Neural crest cell (in vitro differentiated cells): ENCODE measurements around the gene ZNF521. TPM values are rescaled to one million over a fixed set of nuclear protein-coding genes. Genes with fewer than 3 reads are reported as not detected.

Experiments used
- DNase-seq: peaks from one replicate; pipeline ENCODE4 v3.0.0; 2021; ENCODE audit warnings: low read depth, mixed read lengths, low spot score
- H3K27ac Mint-ChIP-seq: one replicate; pipeline ENCODE4 v1.8.0; 2021; ENCODE audit warnings: mild to moderate bottlenecking, mixed read lengths; ENCODE audit not compliant: unreplicated experiment
- H3K27me3 Mint-ChIP-seq: 2 replicates; pipeline ENCODE4 v1.8.0; 2021; ENCODE audit warnings: low read depth, mild to moderate bottlenecking, mixed read lengths
- H3K36me3 Mint-ChIP-seq: 2 replicates; pipeline ENCODE4 v1.8.0; 2021; ENCODE audit warnings: low read depth, mild to moderate bottlenecking, mixed read lengths
- H3K4me1 Mint-ChIP-seq: 2 replicates; pipeline ENCODE4 v1.8.0; 2021; ENCODE audit warnings: mixed read lengths
- H3K4me3 Mint-ChIP-seq: one replicate; pipeline ENCODE4 v1.8.0; 2021; ENCODE audit warnings: mild to moderate bottlenecking, mixed read lengths
- H3K9me3 Mint-ChIP-seq: 2 replicates; pipeline ENCODE4 v1.8.0; 2021; ENCODE audit warnings: mixed read lengths
- total RNA-seq: library from RNA; stranded (reverse); gene quantifications from 2 replicates; pipeline ENCODE4 v1.2.1, GENCODE V29; 2021
- TF ChIP-seq, protein P1 (sequence below): fragments of 200-600 bp; sonication (generic); conservative IDR thresholded peaks from 2 replicates; pipeline ENCODE4 v1.5.0; 2021; ENCODE audit warnings: antibody characterized with exemption, mild to moderate bottlenecking

The ZNF521 gene
- total RNA-seq, 1 donor from 2014 or later: 86.1 TPM

DNA sequence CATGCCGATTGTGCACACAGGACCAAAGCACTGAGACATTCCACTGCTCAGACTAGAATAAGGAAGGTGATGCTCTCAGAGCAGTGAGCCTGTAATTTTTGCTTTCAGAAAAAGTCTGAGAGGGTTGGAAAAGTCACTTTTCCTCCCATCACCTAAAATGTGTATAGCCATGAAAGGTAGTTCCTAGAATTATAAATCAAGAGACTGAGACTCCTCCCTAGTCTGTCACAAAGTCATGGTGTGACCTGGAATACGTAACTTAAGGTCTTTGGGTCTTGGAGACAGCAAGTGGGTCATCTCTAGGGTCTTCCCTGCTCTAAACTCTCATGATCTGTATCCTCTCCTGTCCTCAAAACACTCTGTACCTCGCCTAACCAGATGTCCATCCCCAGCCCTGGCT, 16.9 kb downstream of the ZNF521 start:
- peaks cover 5% of the 10 kb centered on the region for H3K36me3 Mint-ChIP-seq
- no peaks in the 10 kb centered on the region for H3K9me3 Mint-ChIP-seq
- TF ChIP-seq, protein P1, sequence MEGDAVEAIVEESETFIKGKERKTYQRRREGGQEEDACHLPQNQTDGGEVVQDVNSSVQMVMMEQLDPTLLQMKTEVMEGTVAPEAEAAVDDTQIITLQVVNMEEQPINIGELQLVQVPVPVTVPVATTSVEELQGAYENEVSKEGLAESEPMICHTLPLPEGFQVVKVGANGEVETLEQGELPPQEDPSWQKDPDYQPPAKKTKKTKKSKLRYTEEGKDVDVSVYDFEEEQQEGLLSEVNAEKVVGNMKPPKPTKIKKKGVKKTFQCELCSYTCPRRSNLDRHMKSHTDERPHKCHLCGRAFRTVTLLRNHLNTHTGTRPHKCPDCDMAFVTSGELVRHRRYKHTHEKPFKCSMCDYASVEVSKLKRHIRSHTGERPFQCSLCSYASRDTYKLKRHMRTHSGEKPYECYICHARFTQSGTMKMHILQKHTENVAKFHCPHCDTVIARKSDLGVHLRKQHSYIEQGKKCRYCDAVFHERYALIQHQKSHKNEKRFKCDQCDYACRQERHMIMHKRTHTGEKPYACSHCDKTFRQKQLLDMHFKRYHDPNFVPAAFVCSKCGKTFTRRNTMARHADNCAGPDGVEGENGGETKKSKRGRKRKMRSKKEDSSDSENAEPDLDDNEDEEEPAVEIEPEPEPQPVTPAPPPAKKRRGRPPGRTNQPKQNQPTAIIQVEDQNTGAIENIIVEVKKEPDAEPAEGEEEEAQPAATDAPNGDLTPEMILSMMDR: no peak
- DNase-seq: no peak
- H3K4me1 Mint-ChIP-seq: peaks cover 34% of the 10 kb centered on the region
- H3K4me3 Mint-ChIP-seq: no peak overlapping the region
- no peak overlapping the region for H3K27ac Mint-ChIP-seq
- H3K27me3 Mint-ChIP-seq: no peaks in the 10 kb centered on the region

DNA sequence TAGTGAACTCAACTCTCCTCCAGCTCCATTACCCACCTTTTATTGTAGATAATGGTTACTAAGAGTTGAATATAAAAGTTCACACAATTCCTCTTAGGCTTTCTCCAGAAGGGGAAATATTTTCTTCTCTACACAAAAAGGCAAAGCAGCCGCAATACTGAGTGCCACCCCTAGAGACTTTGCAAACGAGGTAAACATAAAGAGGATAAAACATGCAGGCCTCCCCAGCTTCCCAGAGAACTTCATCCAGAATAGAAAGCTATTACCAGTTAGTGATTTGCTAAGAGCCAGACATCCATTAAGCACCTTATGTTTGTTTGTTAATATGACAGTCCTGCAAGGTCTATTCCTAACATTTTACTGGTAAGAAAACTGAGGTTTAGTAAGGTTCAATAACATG, 17.4 kb downstream of the ZNF521 start:
- H3K9me3 Mint-ChIP-seq: no peaks in the 10 kb centered on the region
- TF ChIP-seq, protein P1: peak; percentile 48
- H3K27ac Mint-ChIP-seq: no peak overlapping the region
- no peaks in the 10 kb centered on the region for H3K27me3 Mint-ChIP-seq
- peaks cover 7% of the 10 kb centered on the region for H3K36me3 Mint-ChIP-seq
- no peak for DNase-seq
- peaks cover 35% of the 10 kb centered on the region for H3K4me1 Mint-ChIP-seq
- H3K4me3 Mint-ChIP-seq: no peak overlapping the region

DNA sequence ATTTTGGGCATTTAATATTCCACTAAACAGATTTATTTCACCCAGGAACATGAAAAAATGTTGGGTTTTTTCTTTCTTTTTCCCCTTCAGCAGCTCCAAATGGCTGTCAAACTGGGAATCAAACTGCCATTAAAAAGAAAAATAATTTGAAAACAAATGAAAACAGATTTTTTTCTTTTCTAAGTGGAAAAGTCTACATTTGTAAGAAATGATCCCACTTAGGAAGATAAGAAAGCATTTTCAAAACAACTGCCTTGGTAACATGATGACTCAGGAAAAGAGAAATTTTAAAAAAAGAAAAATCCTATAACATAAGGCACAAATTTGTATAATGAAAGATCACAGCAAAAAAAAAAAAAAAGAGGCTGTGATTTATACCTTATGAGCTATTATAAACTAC, 20.0 kb downstream of the ZNF521 start:
- Mint-ChIP-seq H3K9me3 (no peaks in the 10 kb centered on the region), H3K4me1 (peaks cover 47% of the 10 kb centered on the region), H3K36me3 (peaks cover 7% of the 10 kb centered on the region), H3K27me3 (no peaks in the 10 kb centered on the region), H3K4me3 (no peak overlapping the region), H3K27ac (no peak overlapping the region)
- DNase-seq: no peak
- TF ChIP-seq, protein P1: no peak

DNA sequence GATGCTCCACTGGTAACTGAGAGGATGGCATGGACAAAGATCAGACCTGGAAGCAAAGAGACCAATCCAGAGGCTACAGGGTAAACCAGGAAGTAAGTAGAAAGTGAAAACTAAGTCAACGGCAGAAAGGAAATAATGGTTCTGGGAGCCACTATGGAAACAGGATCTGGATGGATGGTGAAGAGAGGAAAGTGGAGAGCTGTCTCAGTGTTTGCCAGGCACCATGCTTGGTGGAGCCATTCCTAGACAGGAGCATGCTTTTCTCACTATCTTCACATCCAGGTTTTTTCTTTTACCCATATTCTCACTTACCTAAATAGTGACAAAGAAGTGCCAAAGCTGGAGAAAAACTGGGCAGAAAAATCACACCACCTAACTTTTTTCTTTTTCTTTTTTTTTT, 22.2 kb downstream of the ZNF521 start:
- peaks cover 63% of the 10 kb centered on the region for H3K4me1 Mint-ChIP-seq
- no peaks in the 10 kb centered on the region for H3K27me3 Mint-ChIP-seq
- peaks cover 7% of the 10 kb centered on the region for H3K36me3 Mint-ChIP-seq
- H3K27ac Mint-ChIP-seq: no peak overlapping the region
- H3K9me3 Mint-ChIP-seq: no peaks in the 10 kb centered on the region
- H3K4me3 Mint-ChIP-seq: no peak overlapping the region
- TF ChIP-seq, protein P1: no peak
- DNase-seq: no peak

DNA sequence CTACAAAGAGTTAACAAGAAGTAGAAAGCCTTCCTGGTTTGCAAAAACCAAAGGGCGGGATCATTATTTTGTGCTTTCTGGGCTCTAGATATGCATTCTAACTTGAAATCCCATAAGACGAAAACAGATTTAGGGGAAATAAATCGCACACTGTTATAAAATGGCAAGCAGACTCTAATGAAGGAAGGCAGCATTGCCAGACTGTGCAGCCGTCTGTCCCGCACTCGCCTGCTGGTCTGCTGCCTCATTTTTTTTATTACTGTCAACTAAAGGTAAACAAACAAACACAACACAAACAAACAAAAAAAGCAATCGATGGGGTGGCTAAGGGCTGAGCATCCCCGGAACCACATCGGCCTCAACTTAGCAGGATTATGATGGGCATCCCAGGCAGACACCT, 24.4 kb downstream of the ZNF521 start:
- Mint-ChIP-seq H3K27me3 (no peaks in the 10 kb centered on the region), H3K36me3 (peaks cover 9% of the 10 kb centered on the region), H3K4me1 (peaks cover 78% of the 10 kb centered on the region), H3K27ac (no peak overlapping the region), H3K4me3 (no peak overlapping the region), H3K9me3 (peaks cover 3% of the 10 kb centered on the region)
- no peak for DNase-seq
- TF ChIP-seq, protein P1: no peak
